NCI-H146 treated with DMSO at 0.1 percent for 48 hours (cell line): ENCODE data around the gene HTT.

ENCODE experiments used
- DNase-seq: peaks from one replicate; lab custom pipeline; 2025; ENCODE audit not compliant: unreplicated experiment; lab: John Stamatoyannopoulos, UW

Gene HTT

GRCh38 chr4:3217266-3217665 is 142.8 kb downstream of the HTT start:
- no peak for DNase-seq

GRCh38 chr4:3217771-3218170 is 143.3 kb downstream of the HTT start:
- DNase-seq = no peak

GRCh38 chr4:3218824-3219760 is 144.6 kb downstream of the HTT start:
- DNase-seq = no peak

- no peak for DNase-seq
These were observed 145.4 kb downstream of the HTT start for GRCh38 chr4:3219761-3220475.

- no peak for DNase-seq
These were observed 146.1 kb downstream of the HTT start for GRCh38 chr4:3220476-3221183.

GRCh38 chr4:3221184-3221494 is 146.7 kb downstream of the HTT start:
- no peak for DNase-seq

GRCh38 chr4:3221996-3222395 is 147.5 kb downstream of the HTT start:
- DNase-seq = no peak

- DNase-seq = no peak
These were observed 148.9 kb downstream of the HTT start for GRCh38 chr4:3223346-3223745.

GRCh38 chr4:3223956-3224748 is 149.7 kb downstream of the HTT start:
- DNase-seq = no peak

GRCh38 chr4:3225071-3225850 is 150.8 kb downstream of the HTT start:
- DNase-seq = no peak

- DNase-seq = no peak
These were observed 151.5 kb downstream of the HTT start for GRCh38 chr4:3225936-3226335.

- no peak for DNase-seq
These were observed 152.0 kb downstream of the HTT start for GRCh38 chr4:3226467-3226866.

- DNase-seq = no peak
These were observed 152.5 kb downstream of the HTT start for GRCh38 chr4:3226944-3227343.

- no peak for DNase-seq
These were observed 153.6 kb downstream of the HTT start for GRCh38 chr4:3227878-3228675.

- DNase-seq = no peak
These were observed 154.4 kb downstream of the HTT start for GRCh38 chr4:3228881-3229280.

- DNase-seq = no peak
These were observed 154.8 kb downstream of the HTT start for GRCh38 chr4:3229328-3229727.

- DNase-seq = no peak
These were observed 155.5 kb downstream of the HTT start for GRCh38 chr4:3229964-3230363.

GRCh38 chr4:3231471-3231870 is 157.0 kb downstream of the HTT start:
- no peak for DNase-seq

- no peak for DNase-seq
These were observed 157.5 kb downstream of the HTT start for GRCh38 chr4:3232001-3232400.
